HG02798 (cell line): ENCODE results near the gene TGFB1I1.
"Not testable (repeated sequence)": the region's sequence is repeated elsewhere in the genome, so short reads cannot be mapped to it uniquely, and the experiment has no call there.

ENCODE experiments used
- ATAC-seq: cut with Tn5 transposase; IDR thresholded peaks from one replicate; pipeline ENCODE4 v1.9.1; 2021; ENCODE audit warnings: mild to moderate bottlenecking; ENCODE audit not compliant: unreplicated experiment, poor library complexity

Gene TGFB1I1

DNA sequence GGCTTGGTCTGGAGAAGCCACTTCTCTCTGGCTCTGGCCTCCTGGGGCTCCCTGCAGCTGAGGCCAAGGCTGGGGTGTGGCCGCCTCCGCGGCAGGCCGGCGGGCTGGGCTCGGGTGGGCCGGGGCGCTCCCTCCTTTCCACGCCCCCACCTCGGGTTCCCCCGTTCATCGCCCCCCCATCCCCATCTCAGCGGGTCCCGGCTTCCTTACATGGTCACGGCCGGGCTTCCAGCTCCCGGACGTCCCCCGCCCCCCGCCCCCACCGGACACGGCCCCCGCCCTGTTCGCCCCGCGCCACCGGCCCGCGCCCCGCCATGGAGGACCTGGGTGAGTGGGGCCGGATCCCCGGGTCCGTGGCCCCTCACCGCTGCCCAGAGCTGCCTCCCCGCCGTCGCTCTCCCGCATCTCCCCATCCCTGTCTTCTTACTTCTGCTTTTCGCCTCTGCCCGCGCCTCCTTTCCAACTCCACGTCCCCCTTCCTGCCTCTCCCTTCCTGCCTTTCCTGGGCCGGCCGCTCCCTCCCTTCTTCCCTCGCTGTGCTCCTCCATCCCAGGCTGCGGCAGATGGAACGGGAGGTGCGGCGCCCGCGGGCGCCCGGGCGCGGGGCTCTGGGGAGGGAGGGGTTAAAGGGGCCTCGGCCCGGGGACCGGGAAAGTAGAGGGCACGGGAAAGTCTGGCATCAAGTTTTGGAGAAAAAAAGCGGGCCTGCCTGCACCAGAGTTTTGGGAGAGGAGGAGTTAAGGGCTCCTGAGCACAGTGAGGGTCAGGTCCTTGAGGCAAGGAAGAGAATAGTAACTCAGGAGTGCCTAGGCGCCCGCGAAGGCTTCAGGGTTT, at the start of gene TGFB1I1:
TGFB1I1 (plus strand) TSS at position 278 of the 834 bp plus-strand sequence; CDS start at position 315, 37 bp downstream.
- ATAC-seq = no peak

DNA sequence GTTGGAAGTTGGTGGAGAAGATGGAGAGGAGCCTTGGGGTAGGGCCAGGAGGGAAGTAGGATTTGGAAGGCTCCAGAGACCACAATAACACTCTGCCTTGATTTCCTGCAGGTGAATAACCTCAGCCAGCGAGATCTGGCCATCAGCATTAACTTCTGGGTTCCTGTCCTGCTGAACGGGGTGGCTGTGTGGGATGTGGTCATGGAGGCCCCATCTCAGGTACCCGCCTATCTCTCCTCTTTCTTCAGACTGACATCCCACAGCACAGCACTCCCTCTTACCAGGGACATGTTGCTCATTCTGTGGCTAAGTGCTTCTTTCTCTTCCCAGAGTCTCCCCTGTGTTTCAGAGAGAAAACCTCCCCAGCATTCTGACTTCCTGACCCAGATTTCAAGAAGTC, 48.7 kb upstream of the TGFB1I1 start:
- no peak for ATAC-seq

DNA sequence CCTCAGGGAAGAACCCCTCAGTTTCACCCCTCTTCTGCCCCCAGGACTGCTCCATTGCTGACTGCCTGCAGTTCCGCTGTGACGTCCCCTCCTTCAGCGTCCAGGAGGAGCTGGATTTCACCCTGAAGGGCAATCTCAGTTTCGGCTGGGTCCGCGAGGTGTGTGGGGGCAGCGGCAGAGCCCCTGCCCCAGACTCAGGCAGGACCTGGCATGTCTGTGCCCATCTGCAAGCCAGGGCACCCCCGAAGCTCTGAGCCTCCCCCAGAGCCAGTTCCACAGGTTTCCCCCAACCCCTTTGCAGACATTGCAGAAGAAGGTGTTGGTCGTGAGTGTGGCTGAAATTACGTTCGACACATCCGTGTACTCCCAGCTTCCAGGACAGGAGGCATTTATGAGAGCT, 48.2 kb upstream of the TGFB1I1 start:
- no peak for ATAC-seq

DNA sequence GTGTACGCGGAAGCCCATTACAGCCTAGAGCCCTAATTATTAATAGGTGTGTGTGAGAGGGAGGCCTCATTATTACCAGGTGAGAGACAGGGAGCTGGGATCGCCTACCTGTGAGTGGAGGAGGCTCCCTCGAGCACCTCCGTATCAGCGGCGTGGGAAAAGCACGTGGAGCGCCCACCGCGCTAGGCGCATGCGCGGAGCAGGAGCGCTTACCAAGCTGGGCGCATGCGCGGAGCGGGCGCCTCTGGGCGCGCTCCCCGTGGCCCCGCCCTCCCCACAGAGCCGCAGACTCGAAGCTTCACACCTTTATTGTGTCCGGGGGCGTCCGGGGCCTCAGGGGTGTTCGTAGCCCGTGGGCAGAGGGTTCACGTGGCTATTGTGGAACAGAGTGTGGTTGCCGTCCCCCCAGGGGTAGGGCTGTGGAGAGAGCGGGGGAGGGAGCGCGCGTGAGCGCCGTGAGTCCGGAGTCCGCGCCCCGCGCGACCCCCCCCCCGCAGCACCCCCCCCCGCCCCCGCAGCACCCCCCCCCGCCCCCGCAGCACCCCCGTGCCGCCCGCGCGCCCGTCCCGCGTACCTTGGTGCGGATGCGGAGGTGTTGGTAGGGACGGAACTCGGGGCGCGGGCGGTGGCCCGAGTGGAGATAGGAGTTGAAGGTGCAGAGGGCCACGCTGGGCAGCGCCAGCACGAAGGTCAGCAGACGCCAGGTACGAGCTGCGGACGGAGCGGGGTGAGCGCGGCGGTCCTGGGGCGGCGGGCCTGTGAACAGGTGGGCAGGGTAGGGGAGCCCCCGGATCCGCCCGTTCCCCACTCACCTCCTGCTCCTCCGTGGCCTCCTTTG, 44.3 kb upstream of the TGFB1I1 start:
- ATAC-seq = no peak

DNA sequence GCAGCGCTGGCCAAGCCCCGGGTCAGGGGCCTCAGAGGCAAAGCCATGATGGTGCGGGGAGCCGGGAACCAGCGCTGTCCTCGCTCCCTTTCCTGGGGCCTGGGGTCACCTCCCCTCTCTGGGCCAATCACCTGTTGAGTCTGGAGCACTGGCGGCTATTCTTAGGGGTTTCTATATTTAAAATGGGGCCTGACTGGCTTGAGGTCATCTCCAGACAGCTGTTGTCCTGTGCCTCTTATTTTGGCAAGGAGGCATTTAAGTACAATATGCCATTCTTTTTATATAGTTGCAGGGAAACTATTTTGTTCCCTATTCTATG, 43.7 kb upstream of the TGFB1I1 start, which contains the start of gene COX6A2:
COX6A2 (minus strand) TSS at position 82 of the 319 bp plus-strand sequence; CDS start at position 47, 35 bp downstream.
- no peak for ATAC-seq

DNA sequence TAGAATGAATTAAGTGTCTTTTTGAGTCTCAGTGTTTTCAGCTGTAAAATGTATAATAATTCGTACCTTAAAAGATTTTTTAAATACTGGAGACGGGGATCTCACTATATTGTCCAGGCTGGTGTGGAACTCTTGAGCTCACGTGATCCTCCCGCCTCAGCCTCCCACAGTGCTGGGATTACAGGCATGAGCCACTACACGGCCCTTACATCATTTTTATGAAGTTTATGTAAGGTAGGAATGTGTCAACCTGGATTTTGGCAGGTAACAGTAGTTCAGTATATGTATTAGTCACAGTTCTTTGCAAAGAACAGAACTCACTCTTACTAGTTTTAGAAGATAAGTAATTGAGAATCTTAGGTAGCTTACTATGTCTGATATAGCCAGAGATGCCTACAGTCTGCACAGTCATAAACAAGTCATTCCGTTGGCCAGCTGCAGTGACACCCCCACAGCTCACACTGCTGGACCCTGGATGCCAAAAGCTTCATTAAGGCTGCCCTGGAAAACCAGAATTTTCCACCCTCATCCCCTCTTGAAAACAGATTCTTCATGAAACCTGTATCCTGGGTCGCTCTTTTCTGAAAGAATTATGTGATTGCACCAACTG, 43.2 kb upstream of the TGFB1I1 start:
- ATAC-seq = no peak

DNA sequence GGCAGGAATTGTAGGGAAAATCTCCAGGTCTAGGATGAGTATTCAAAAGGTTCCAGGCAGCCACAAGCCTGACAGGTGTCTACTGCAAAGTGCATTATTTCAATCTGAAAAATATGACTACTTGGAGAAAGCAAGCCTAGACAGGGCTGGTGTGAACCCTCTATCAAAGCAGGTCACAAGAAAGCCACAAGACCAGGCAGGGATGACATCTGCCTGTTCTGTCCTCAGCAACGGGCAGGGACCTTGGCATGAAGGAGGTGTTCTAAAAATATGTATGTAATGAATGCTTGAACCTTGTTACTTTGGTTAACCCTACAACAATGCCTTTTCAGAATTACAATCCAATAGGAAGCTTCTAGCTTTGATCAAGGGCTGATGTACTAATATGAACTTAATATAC, 42.6 kb upstream of the TGFB1I1 start:
- ATAC-seq = no peak

DNA sequence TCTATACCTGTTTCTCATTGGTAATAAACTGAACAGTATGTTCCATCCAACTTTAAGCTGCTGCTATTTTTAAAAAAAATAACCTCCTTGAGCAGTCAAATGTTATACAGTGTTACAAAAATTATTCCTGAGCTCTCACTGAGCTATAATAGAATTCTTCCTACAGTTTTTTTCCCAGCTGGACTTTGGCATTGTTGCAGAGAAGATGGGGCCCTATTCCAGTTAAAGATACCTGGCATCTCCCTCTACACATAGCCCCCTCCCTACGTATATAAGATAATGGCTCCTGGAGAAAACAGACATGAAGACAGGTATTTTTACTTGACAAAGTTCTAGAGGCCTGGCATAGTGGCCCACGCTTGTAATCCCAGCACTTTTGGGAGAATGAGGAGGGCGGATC, 42.2 kb upstream of the TGFB1I1 start:
- no peak for ATAC-seq

DNA sequence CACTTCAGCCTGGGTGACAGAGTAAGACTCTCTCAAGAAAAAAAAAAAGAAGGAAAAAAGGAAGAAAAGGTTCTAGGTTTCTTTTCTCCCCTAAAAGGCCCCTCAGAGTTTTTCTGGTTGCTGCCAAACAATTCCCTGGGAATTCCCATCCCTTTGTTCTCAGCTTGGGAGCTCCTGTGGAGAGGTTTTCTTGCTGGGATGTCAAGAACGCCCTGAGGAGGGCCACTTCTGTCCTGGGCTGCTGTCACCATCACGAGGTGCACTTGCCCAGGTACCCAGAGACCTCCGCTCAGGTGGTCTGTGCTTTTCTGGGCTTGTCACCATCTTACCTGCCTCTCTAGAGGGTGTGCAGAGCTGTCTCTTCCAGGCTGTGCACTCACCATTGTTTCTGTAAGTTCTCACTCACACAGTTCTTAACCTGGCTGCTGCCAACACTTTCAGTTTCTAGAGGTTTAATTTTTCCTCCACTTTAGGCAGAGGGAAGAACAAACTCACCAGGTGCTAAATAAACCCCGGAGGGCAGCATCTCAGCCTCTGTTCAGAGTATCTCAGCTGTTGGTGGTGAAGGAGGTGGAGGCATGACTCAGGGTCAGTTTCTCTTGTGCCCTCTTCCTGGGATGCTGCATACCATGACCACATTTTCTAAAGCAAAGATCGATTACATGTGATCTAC, 41.4 kb upstream of the TGFB1I1 start:
- no peak for ATAC-seq

DNA sequence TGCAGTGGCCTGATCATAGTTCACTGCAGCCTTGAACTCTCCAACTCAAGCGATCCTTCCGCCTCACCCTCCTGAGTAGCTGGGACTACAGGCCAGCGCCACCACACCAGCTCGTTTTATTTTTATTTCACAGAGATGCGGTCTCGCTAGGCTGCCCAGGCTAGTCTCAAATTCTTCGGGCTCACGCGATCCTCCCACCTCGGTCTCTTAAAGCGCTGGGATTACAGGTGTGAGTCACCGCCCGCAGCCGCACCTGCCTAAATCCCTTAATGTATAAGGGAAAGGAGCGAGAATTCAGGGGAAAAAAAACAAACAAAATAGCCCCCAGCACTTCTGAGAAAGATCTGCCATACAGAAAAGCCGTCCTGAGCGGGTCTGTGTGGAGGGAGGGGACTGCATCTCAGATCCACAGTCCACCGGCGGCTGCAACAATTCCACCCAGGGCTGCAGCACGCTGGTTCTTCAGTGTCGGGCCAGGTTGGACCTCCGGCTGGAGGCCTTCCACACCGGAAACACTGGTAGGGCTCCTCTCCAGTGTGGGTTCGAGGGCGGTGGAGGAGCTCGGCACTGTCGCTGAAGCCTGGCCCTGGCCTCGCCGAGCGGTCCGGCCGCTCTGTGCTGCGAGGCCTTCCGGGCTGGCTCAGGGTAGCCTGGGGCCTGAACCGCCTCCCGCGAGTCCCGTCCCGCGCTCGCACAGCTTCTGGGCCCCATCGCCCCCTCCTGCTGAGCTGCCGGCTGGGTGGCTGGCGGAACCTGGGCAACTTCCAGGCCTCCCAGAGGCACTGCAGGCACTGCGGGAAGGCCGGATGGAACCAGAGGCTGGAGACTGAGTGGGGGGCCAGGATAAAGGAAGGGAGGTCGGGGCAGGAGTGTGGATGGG, 36.4 kb upstream of the TGFB1I1 start:
- ATAC-seq = no peak

DNA sequence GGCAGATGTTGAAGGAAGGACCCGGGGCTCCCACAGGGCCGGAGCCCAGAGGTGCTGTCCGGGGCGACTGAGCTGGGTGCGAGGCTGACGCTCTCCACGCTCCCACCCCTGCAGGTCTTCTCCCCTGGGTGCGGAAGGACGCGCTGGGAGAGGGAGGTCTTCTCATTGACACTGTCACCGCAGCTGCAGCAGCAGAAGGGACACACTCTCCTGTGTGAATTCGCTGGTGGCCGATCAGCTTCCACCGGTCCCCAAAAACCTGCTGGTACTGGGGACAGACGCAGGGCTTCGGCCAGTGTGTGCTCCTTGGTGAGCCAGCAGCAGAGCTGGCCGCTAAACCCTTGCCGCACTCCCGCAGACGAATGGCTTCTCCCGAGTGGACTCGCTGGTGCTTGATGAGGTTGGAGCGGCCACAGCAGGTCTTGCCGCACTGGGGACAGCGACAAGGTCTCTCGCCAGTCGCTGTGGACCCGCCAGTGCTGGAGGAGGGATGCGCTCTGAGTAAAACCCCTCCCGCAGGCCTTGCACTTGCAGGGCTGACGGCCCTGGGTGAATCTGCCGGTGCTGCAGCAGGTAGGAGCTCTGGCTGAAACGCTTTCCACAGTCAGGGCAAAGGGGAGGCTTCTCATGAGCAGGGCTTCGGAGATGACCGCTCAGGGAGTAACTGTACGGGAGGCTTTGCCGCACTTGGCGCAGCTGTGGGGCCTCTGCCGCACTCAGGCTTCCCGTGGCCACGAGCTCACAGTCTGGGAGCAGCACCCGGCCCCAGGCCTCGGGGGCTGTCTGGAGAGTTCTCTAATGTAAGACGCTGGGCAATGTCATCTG, 35.5 kb upstream of the TGFB1I1 start:
- no peak for ATAC-seq

DNA sequence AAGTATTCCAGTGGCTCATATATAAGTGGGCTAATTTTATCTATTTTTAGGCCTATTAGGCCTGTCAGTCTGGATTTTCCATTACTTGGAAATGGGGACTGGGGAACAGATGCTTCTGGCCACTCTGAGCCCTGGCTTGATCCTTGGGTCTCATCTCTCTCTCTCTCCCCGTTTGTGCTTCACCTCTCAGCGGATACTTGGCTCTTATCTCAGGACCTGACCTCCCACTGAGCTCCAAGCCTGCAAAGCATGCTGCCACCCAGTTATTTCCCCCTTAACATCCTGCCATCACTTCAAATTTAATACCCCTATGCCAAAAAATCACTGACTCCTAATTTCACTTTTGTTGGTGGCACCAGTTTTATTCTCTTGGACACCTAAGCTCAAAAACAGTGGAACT, 33.5 kb upstream of the TGFB1I1 start:
- no peak for ATAC-seq

DNA sequence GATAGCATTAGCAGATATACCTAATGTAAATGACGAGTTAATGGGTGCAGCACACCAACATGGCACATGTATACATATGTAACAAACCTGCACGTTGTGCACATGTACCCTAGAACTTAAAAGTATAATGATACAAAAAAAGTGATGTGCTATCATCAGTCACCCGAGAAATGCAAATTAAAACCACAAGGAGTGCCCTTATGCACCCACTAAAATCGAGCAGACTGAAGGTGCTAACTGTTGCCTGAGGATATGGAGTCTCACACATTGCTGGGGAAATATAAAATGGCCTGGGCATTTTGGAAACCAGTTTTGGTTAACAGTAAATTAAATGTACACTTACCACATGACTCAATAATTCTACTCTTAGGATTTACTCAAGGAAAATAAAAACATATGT, 32.9 kb upstream of the TGFB1I1 start:
- ATAC-seq = not testable (repeated sequence)

DNA sequence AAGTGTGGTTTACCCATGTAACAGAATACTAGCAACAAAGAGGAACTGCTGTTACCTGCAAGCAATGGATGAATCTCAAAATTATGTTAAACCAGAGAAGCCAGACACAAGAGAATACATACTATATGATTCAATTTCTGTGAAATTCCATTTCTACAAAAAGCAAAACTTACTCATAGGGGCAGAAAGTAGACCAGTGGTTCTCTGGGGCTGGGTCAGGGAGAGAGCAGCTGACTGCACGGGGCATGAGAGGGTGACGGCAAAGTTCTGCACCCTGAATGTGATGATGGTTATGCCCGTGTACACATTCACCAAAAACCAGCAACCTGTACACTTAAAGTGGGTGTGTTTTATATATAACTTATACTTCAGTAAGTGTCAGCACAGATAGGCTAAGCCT, 32.4 kb upstream of the TGFB1I1 start:
- no peak for ATAC-seq

DNA sequence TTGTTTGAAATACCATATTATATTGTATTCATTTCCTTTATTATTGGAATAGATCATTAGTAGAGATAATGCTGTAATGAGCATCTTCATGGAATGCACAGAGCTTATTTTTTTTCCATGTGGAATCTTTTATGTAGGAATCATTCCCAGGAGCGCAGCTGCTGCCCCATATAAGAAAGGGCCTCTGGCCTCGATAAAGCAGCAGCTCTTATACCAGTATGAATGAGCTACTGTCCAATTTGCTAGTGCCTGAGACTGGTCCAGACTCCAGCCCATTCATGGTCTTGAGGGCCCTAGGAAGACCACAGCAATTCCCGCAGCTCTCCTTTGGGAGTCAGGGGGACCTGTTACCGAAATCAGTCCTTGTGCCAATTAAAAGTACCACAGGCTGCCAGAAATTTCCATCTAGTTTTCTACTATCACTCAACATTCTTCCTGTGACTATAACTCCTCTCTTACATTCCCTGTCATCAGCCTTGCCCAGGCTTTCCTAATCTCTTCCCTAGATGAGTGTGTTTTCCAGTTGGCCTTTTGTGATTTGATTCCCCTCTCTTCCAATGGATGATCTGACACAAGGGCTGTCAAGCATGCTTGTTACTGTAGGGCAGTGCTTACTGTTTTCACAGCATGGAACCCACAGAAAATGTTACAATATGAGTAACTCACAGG, 31.3 kb upstream of the TGFB1I1 start:
- ATAC-seq = no peak

DNA sequence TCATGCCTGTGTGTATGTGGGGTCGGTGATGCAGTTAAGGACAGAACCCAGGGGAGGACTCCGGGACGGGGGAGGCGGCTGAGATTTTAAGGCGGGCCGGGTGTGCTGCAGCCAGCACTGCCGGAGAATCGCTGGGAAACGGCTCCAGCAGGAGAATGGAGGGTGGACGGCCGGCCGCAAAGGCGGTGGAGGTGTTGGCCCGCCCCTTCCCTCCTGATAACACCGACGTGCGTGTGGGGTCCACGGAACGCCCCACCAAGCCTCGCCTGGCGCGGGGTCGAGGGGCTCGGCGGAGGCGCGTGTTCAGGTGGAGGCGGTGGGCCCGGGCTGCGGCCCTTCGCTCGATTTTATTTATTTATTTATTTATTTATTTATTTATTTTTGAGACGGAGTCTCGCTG, 30.0 kb upstream of the TGFB1I1 start:
- ATAC-seq = no peak

DNA sequence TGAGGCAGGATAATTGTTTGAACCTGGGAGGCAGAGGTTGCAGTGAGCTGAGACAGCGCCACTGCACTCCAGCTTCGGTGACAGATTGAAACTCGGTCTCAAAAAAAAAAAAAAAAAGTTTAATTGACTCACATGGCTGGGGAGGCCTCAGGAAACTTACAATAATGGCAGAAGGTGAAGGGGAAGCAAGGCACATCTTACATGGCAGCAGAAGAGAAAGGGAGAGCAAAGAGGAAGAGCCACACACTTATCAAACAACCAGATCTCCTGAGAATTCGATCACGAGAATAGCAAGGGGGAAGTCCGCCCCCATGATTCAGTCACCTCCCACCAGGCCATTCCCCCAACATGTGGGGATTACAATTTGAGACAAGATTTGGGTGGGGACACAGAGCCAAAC, 26.0 kb upstream of the TGFB1I1 start:
- not testable (repeated sequence) for ATAC-seq

DNA sequence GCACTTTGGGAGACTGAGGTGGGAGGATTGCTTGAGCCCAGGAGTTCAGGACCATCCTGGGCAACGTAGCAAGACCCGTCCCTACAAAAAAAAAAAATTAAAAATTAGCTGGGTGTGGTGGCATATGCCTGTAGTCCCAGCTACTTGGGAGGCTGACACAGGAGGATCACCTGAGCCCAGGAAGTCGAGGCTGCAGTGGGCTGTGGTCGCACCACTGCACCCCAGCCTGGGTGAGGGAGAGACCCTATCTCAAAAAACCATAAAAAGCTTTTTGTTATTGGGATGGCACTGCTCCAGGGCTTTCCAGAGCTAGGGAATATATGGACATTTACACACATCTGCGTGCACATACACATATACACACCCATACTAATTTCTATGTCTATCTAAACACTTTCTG, 20.8 kb upstream of the TGFB1I1 start:
- ATAC-seq = no peak
